ENCODE data around the gene SLC16A11. TPM values are rescaled to one million over a fixed set of nuclear protein-coding genes. Genes with fewer than 3 reads are reported as not detected.
A peak's percentile ranks its signal among the peaks of the same experiment; 100 is the strongest.

SLC16A11 gene
- total RNA-seq, 1 experiment from 2014 or later = 0.48 TPM

- peaks cover 21% of the 10 kb centered on the region for H3K27me3 Mint-ChIP-seq (ENCODE audit: low read depth)
- CTCF ChIA-PET = interaction anchor here (1.0 to 2.3 kb wide), 16 partner anchors 8 to 181 kb away, joined by 3 to 34 read pairs (median 6); partner anchors contain the start of gene BCL6B
- H3K9me3 Mint-ChIP-seq = no peaks in the 10 kb centered on the region
- peak overlapping the region; percentile 58; the same call in 1 of the 2 replicates for H3K27ac Mint-ChIP-seq
- peaks cover 2% of the 10 kb centered on the region for H3K36me3 Mint-ChIP-seq
- POLR2A ChIA-PET = interaction anchor here (0.8 to 1.2 kb wide), 8 partner anchors 9 to 302 kb away, joined by 3 to 10 read pairs (median 4); partner anchors contain the start of genes ACADVL, BCL6B and DLG4
- peaks cover 20% of the 10 kb centered on the region for H3K4me1 Mint-ChIP-seq
- ATAC-seq (no peak), DNase-seq (ENCODE audit: low spot score) (no peak)
- H3K4me3 Mint-ChIP-seq = peak overlapping the region; percentile 94
- no peak for TF ChIP-seq RORB (CRISPR knock-in tag; IDR thresholded peaks at IDR 0.05)
- TF ChIP-seq ATF1 (CRISPR knock-in tag; IDR thresholded peaks at IDR 0.05) = no peak
- no peak for TF ChIP-seq ATF3 (CRISPR knock-in tag; conservative IDR thresholded peaks at IDR 0.05)
- TF ChIP-seq SOX15 (CRISPR knock-in tag; IDR thresholded peaks at IDR 0.05) = no peak
- no peak for TF ChIP-seq FOXP1 (CRISPR knock-in tag; IDR thresholded peaks at IDR 0.05; ENCODE audit: borderline replicate concordance)
- no peak for TF ChIP-seq MYBL2 (CRISPR knock-in tag; IDR thresholded peaks at IDR 0.05)
- no peak for TF ChIP-seq ZMAT4 (CRISPR knock-in tag; IDR thresholded peaks at IDR 0.05)
Observed at GRCh38 chr17:7034955-7035590, 8.8 kb downstream of the SLC16A11 start.

- Mint-ChIP-seq H3K27ac (no peak overlapping the region), H3K27me3 (ENCODE audit: low read depth) (peaks cover 16% of the 10 kb centered on the region), H3K9me3 (no peaks in the 10 kb centered on the region), H3K36me3 (peaks cover 22% of the 10 kb centered on the region), H3K4me1 (peaks cover 8% of the 10 kb centered on the region; the same call in 1 of the 2 replicates), H3K4me3 (no peak overlapping the region)
- TF ChIP-seq PRDM15 (CRISPR knock-in tag; IDR thresholded peaks at IDR 0.05) = no peak
- DNase-seq (ENCODE audit: low spot score) (no peak), ATAC-seq (no peak)
- ChIA-PET POLR2A (no interaction called here), CTCF (no interaction called here)
Observed at GRCh38 chr17:7029659-7030058, 14.2 kb downstream of the SLC16A11 start.

- Mint-ChIP-seq H3K27ac (no peak overlapping the region), H3K4me1 (peaks cover 8% of the 10 kb centered on the region; the same call in 1 of the 2 replicates), H3K36me3 (peaks cover 26% of the 10 kb centered on the region), H3K9me3 (no peaks in the 10 kb centered on the region), H3K4me3 (no peak overlapping the region), H3K27me3 (ENCODE audit: low read depth) (peaks cover 21% of the 10 kb centered on the region)
- ATAC-seq = no peak
- CTCF ChIA-PET = interaction anchor here (0.6 kb wide), 1 partner anchor 23 kb away, joined by 3 read pairs; no protein-coding TSS in a partner anchor
- DNase-seq (ENCODE audit: low spot score) = no peak
- POLR2A ChIA-PET = no interaction called here
- TF ChIP-seq GTF2I (CRISPR knock-in tag; conservative IDR thresholded peaks at IDR 0.05) (no peak), HMGA2 (CRISPR knock-in tag; IDR thresholded peaks at IDR 0.05) (no peak), NFATC4 (CRISPR knock-in tag; IDR thresholded peaks at IDR 0.05) (no peak), IRF2 (CRISPR knock-in tag; IDR thresholded peaks at IDR 0.05; ENCODE audit: borderline replicate concordance, low read depth) (no peak), USF1 (CRISPR knock-in tag; IDR thresholded peaks at IDR 0.05) (no peak), MLX (CRISPR knock-in tag; IDR thresholded peaks at IDR 0.05) (no peak), EMX1 (CRISPR knock-in tag; IDR thresholded peaks at IDR 0.05) (no peak), ATF2 (CRISPR knock-in tag; IDR thresholded peaks at IDR 0.05; ENCODE audit: borderline replicate concordance, low read depth) (no peak)
Observed at GRCh38 chr17:7029096-7029495, 14.8 kb downstream of the SLC16A11 start.
